NCI-H2227 (cell line): ENCODE results near the gene SDC3.
"Not testable (repeated sequence)": the region's sequence is repeated elsewhere in the genome, so short reads cannot be mapped to it uniquely, and the experiment has no call there.

Experiments used
- DNase-seq: peaks from one replicate; lab custom pipeline; 2025; ENCODE audit not compliant: unreplicated experiment; lab: John Stamatoyannopoulos, UW

SDC3 gene

GRCh38 chr1:30877205-30877912 is 31.2 kb downstream of the SDC3 start:
- DNase-seq: no peak

GRCh38 chr1:30876451-30877204 is 31.9 kb downstream of the SDC3 start:
- no peak for DNase-seq

GRCh38 chr1:30875916-30876315 is 32.6 kb downstream of the SDC3 start:
- DNase-seq: no peak

- DNase-seq: no peak
These were observed 33.4 kb downstream of the SDC3 start for GRCh38 chr1:30875197-30875596.

- no peak for DNase-seq
These were observed 34.4 kb downstream of the SDC3 start for GRCh38 chr1:30874176-30874575.

GRCh38 chr1:30872948-30873263 is 35.7 kb downstream of the SDC3 start:
- peak; percentile 64 for DNase-seq

- no peak for DNase-seq
These were observed 36.3 kb downstream of the SDC3 start for GRCh38 chr1:30872033-30872947.

GRCh38 chr1:30871276-30871871 is 37.2 kb downstream of the SDC3 start:
- no peak for DNase-seq

- no peak for DNase-seq
These were observed 37.9 kb downstream of the SDC3 start for GRCh38 chr1:30870656-30871055.

GRCh38 chr1:30870035-30870434 is 38.5 kb downstream of the SDC3 start:
- no peak for DNase-seq

- DNase-seq: no peak
These were observed 39.6 kb downstream of the SDC3 start for GRCh38 chr1:30868833-30869435.

GRCh38 chr1:30868057-30868456 is 40.5 kb downstream of the SDC3 start:
- not testable (repeated sequence) for DNase-seq

- no peak for DNase-seq
These were observed 41.0 kb downstream of the SDC3 start for GRCh38 chr1:30867537-30867936.

- DNase-seq: no peak
These were observed 42.0 kb downstream of the SDC3 start for GRCh38 chr1:30866594-30866993.

GRCh38 chr1:30864681-30865080 is 43.9 kb downstream of the SDC3 start:
- DNase-seq: no peak

GRCh38 chr1:30863858-30864604 is 44.5 kb downstream of the SDC3 start:
- no peak for DNase-seq

GRCh38 chr1:30860320-30860652 is 48.3 kb downstream of the SDC3 start:
- DNase-seq: no peak

- no peak for DNase-seq
These were observed 50.6 kb downstream of the SDC3 start for GRCh38 chr1:30857964-30858363.

GRCh38 chr1:30857062-30857461 is 51.5 kb downstream of the SDC3 start:
- no peak for DNase-seq

GRCh38 chr1:30856260-30856790 is 52.2 kb downstream of the SDC3 start:
- DNase-seq: peak; percentile 87
